IPS-NIHi11 (cell line): ENCODE data around the gene IAH1.

Source experiments
- DNase-seq: peaks from one replicate; pipeline ENCODE4 v3.0.0; 2012; ENCODE audit warnings: mixed read lengths, low spot score

Gene IAH1

GRCh38 chr2:9527995-9528787 is 53.8 kb downstream of the IAH1 start:
- DNase-seq, result no peak

- no peak for DNase-seq
Measured at GRCh38 chr2:9532421-9532820, 58.1 kb downstream of the IAH1 start.

GRCh38 chr2:9533663-9534062 is 59.3 kb downstream of the IAH1 start:
- DNase-seq, result no peak

GRCh38 chr2:9535177-9535576 is 60.8 kb downstream of the IAH1 start:
- DNase-seq, result no peak

- no peak for DNase-seq
Measured at GRCh38 chr2:9536504-9536903, 62.2 kb downstream of the IAH1 start.

GRCh38 chr2:9538000-9538507 is 63.7 kb downstream of the IAH1 start:
- no peak for DNase-seq
